SIG-M5 (cell line): Measurements from ENCODE around the gene STK16.
"Not testable (repeated sequence)": the region's sequence is repeated elsewhere in the genome, so short reads cannot be mapped to it uniquely, and the experiment has no call there.

ENCODE experiments used
- DNase-seq: peaks from one replicate; lab custom pipeline; 2025; lab: John Stamatoyannopoulos, UW

STK16 gene, protein sequence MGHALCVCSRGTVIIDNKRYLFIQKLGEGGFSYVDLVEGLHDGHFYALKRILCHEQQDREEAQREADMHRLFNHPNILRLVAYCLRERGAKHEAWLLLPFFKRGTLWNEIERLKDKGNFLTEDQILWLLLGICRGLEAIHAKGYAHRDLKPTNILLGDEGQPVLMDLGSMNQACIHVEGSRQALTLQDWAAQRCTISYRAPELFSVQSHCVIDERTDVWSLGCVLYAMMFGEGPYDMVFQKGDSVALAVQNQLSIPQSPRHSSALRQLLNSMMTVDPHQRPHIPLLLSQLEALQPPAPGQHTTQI

DNA sequence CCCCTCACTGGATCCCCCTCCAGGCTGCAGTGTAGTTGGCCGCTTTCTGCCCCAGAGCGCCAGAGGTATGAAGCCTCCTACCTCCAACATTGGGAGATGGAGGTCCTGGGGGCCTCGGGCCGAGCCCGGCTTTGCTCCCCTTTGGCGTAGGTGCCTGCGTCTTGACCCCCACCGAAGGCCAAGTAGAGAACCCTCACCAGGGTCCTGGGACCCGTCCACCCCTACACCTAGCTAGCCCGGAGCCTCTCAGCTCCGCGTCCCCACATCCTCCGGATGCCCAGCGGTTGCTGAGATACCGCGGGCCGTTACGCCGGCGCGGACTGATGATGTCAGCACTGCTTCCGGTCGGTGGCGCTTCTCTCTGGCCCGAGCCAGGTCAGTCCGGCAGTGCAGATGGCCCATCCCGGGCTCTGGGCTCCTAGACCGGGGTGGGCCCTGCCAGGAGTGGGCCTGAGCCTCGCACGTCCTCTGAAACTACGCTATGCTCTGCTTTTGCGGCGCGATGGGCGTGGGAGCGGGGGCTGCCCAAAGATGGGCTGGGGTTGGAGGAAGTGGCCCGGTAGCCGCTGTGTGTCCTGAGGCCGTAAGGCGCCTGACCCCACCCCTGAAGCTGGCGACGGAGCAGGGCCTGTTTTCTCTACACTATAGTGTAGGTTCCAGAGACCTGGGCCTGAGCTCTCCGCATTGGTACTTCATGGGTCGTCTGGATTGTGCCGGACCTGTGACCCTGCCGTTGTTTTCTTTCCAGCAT is at the start of gene STK16, which contains the start of gene GLB1L:
STK16 (plus strand) TSS at position 332 of the 751 bp plus-strand sequence. CDS start 521 bp downstream, outside the sequence.
GLB1L (minus strand) TSS at position 297 of the 751 bp plus-strand sequence. CDS start 1,871 bp downstream, outside the sequence.
- no peak for DNase-seq

DNA sequence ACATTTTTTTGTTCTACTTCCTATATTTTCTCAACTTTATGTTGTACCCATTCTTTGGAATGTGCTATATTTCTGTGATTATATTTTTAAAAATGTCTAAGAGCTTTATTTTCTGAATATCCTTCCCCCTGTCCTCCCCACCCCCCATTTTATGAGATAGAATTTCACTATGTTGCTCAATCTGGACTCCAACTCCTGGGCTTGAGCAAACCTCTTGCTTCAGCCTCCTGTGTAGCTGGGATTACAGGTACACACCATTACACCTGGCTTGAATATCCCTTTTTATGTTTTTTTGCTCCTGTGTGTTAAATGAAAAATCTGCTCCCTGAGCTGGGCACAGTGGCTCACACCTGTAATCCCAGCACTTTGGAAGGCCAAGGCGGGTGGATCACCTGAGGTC is 47.9 kb upstream of the STK16 start:
- no peak for DNase-seq

DNA sequence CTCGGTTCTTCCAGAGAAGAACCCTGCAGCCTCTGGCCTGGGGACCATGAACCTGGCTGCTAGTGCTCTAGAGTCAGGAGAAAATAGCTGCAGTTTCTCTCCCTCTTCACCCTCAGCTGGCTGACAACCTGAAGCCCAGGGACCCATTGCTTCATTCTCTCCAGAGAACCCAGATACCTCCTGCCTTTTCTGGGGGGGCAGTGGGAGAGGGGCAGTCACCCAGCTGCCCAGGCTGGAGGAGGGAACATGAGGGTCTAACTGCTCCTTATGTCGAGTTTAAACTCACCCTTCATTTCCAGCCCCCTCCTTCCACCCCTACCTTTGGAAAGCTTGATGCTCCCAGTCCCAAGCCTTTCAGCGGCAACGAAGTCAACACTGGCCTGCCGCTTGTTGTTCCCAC is 46.3 kb upstream of the STK16 start:
- DNase-seq = no peak

DNA sequence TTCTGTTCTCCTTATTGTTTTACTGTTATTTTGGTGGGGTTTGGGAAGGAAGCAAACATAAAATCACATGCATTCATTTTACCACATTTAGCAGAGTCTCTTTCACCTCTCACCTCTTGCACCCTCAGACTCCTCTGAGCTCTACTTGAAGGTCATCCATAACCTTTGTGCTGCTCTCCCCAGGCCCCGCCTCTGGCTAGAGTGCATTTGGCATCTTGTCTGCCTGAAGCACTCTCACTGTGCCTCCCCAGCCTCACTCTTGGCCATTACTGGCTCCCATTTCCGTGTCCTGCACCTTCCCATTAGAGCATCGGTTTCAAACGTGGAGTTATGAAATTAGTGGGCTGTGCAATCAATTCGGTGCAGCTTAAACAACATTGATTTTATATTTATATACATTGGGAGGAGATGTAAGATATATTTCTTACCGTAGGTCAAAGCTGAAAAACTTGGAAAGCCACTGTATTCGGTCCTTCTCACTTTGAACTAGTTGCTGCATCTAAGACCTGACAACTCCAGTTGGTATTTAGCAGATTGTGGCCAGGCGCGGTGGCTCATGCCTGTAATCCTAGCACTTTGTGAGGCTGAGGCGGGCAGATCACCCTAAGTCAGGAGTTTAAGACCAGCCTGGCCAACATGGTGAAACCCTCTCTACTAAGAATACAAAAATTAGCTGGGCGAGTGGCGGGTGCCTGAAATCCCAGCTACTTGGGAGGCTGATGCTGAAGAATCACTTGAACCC is 45.6 kb upstream of the STK16 start:
- DNase-seq = no peak

DNA sequence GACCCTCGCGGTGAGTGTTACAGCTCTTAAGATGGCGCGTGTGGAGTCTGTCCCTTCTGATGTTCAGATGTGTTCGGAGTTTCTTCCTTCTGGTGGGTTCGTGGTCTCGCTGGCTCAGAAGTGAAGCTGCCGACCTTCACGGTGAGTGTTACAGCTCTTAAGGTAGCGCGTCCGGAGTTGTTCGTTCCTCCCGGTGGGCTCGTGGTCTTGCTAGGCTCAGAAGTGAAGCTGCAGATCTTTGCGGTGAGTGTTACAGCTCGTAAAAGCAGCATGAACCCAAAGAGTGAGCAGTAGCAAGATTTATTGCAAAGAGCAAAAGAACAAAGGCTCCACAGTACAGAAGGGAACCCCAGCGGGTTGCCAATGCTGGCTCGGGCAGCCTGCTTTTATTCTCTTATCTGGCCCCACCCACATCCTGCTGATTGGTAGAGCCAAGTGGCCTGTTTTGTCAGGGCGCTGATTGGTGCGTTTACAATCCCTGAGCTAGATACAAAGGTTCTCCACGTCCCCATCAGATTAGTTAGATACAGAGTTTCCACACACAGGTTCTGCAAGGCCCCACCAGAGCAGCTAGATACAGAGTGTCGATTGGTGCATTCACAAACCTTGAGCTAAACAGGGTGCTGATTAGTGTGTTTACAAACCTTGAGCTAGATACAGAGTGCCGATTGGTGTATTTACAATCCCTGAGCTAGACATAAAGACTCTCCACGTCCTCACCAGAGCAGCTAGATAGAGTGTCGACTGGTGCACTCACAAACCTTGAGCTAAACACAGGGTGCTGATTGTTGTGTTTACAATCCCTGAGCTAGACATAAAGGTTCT is 44.6 kb upstream of the STK16 start:
- not testable (repeated sequence) for DNase-seq

DNA sequence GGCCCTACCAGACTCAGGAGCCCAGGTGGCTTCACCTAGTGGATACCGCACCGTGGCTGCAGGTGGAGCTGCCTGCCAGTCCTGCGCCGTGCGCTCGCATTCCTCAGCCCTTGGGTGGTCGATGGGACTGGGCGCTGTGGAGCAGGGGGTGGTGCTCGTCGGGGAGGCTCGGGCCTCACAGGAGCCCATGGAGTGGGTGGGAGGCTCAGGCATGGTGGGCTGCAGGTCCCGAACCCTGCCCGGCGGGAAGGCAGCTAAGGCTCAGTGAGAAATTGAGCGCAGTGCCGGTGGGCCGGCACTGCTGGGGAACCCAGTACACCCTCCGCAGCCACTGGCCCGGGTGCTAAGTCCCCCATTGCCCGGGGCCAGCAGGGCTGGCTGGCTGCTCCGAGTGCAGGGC is 43.9 kb upstream of the STK16 start:
- DNase-seq = not testable (repeated sequence)

DNA sequence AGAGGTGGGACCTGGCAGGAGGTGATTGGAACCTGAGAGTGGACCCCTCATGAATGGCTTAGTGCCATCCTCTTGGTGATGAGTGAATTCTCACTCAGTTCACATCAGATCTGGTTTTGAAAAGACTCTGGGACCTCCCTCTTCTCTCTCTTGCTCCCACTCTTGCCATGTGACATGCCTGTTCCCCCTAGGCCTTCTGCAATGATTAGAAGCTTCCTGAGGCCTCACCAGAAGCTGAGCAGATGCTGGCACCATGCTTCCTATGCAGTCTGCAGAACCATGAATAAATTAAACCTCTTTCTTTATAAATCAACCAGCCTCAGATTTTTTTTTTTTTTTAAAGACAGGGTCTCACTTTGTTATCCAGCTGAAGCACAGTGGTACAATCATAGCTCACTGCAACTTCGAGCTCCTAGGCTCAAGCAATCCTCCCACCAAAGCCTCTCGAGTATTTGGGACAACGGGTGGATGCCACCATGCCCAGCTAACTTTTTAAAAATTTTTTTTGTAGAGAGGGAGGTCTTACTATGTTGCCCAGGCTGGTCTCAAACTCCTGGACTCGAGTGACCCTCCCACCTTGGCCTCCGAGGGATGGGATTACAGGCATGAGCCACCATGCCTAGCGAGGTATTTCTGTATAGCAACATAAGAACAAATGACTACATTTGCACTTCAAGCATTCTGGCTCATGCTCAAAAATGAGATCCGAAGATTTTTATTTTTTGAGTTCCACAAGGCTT is 40.7 kb upstream of the STK16 start:
- no peak for DNase-seq

DNA sequence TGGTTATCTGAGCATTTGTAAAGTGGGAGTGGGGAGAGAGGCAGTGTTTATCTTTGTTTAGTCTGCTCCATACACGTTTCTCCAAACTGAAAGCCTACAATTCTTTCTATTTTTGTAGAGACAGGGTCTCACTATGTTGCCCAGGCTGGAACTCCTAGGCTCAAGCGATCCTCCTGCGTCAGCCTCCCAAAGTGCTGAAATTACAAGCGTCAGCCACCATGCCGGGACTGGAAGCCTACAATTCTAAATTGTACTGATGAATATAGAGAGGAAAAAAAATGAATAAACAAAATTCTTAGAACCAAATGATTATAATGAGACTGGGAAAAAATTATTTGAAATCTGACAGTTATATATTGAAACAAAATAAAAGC is 40.1 kb upstream of the STK16 start:
- DNase-seq = no peak

DNA sequence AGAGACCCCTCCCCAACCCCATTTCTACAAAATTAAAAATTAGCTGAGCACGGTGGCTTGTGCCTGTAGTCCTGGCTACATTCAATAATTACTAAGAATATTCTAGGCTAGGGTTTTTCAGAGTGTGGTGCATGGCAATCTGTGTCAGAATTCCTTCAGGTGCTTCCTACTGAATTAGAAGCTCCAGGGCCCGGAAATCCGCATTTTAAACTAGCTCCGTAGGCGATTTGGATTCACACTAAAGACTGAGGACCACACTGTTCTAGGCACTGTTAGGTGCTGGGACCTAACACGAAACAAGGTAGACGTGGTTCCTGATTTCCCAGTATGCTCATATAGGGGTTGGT is 39.3 kb upstream of the STK16 start:
- DNase-seq = no peak

DNA sequence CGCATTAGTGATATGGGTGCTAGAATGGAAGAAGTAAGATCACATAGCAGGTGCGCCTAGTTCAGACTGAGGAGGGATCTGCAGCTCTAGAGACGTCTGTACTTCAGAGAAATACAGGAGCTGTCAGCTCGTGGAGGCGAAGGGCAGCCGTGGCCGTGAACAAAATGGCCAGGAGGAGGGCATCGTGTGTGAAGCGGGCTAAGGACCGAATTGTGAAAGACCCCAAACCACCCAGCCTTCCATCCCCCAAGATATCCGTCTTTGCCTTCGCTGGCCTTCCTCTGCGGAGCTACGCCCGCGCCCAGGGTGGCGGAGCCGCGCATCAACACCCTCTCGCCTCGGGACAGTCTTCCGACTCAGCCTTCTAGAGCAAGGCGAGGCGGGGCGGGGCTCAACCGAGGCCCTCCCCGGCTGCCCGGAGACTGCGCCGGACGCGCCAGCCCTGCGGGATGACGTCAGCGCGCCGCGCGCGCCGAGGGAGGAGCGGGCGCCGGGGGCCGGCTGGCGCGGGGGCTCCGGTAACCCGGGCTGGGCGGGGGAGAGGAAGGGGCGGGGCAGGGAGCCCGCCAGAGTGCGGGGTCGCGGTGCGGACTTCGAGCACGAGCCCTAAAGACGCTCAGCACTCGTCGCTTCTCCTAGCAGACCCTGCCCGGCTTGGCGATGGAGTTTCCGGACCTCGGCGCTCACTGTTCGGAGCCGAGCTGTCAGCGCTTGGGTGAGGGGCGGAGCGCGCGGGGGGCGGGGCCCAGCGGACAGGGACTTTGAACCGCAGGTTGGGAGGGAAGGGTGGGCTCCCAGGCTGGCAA is 38.7 kb upstream of the STK16 start, which contains the start of gene ZFAND2B:
ZFAND2B (plus strand) TSS at position 455 of the 806 bp plus-strand sequence; CDS start at position 661, 206 bp downstream.
- peak; percentile 54 for DNase-seq

DNA sequence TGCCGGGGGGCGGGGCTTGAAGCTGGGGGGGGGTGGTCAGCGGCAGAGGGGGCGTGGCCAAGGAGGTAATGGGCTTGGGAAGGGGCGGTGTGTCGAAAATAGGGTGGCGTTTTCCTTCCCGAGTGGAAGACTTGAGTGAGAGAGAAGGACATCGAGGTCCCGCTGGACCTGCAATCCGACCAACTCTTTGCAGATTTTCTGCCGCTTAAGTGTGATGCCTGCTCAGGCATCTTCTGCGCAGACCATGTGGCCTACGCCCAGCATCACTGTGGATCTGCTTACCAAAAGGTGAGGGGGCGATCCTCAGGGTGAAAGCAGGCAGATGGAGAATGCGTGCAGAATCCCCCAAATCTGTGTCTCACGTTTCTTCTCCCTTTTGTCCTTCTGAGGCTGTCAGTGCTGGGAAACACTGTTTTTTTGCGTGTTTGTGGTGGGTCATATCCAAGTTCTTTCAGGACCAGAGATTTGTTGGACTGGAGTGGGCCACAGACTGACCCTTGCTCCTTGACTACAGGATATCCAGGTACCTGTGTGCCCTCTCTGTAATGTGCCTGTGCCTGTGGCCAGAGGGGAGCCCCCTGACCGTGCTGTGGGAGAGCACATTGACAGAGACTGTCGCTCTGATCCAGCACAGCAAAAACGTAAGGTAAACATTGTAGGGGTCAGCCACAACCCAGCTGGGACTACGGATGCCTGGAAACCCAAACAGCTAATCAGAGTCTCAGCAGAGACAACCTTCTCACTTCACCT is 38.0 kb upstream of the STK16 start:
- DNase-seq = no peak

DNA sequence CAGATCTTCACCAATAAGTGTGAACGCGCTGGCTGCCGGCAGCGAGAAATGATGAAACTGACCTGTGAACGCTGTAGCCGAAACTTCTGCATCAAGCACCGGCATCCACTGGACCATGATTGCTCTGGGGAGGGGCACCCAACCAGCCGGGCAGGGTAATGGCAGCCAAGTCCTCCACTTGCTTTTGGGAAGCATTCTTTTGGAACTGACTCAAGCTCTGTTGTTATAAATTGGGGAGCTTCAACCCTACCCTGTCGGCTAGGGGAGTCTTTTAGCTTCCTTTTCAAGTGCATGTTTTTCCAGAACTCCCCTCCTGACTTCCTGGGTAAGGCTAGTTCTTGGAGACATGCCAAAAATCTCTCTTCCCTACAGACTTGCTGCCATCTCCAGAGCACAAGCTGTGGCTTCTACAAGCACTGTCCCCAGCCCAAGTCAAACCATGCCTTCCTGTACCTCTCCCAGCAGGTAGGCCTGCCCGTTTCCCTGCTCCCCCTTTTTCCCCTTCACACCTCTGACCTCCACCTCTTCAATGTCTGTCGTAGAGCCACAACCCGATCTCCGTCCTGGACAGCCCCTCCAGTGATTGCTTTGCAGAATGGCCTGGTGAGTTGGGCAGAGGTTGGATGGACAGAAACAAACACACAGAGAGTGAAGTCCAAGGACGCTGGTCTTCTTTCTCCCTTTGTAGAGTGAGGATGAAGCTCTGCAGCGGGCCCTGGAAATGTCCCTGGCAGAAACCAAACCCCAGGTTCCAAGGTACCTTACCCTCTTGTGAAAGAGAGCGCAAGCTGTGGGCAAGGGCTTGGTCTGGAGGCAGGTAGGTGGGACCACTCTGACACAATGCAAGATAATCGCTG is 37.2 kb upstream of the STK16 start:
- DNase-seq = no peak

DNA sequence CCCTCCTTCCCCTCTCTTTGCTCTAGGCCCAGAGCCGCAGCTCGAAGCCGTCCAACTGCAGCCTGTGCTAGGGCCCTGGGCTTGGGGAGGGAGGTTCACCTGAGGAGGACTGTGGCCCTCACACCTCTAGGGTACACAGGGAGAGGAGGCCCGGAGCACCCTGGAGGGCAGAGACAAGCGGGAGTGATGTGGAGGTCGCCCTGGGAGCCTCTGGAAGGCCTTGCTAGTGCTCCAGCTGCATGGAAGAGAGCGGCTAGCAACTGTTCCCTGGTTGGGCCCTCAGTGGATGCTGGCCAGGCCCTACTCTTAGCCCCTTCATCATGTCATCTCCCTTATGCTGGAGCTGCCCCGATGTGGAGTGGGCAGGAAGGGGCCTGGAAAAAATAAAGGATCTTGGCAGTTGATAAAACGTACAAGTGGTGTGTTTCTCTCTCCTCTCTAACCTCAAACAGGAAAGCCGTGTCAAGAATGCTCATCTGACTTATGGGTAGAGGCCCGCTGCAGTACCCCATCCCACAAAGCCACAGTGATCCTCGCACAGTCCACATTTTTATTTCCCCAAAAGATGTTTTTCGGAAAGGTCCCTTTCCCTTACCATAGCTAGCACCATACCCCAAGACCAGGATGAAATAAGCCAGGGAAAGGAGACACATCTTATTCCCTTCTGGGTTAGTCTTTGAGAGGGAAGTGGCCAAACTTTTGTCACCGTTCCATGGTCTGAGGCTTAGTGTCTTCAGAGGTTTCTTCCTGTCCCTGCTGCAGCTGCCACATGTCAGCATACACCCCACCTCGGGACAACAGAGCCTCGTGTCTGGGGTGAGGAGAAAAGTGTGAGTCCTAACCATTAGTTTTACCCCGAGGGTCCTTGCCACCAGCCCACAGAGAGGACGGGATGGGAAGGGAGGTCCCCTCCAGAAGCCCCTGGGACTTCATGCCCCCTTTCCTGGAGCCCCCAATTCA is 35.8 kb upstream of the STK16 start:
- DNase-seq = no peak

DNA sequence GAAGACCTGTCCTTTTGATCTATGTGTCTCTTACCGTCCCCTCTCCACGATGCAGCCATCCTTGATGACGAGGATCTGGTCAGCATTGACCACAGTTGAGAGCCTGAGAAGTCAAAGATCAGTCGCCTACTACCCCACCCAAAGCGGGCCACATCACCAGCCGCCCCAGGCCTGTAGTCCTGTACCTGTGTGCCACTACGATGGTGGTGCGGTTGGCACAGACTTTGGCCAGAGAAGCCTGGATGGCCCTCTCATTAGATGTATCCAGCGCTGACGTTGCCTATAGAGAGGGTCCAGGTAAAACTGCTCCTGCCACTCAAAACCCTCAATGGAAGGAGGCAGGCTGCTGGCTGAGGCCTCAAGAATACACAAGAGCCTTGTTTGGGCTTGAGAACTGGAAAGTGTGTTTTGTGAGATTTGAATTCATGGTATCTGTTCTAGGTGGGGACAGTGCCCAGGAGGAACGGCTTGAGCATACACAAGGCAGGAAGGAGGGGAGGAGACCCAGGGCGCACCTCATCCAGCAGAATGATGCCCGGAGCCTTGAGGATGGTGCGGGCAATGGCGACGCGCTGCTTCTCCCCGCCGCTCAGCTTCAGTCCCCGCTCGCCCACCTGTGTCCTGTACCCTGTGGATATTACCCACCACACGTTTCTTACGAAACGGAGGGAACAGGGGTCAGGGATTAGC is 34.9 kb upstream of the STK16 start:
- no peak for DNase-seq

DNA sequence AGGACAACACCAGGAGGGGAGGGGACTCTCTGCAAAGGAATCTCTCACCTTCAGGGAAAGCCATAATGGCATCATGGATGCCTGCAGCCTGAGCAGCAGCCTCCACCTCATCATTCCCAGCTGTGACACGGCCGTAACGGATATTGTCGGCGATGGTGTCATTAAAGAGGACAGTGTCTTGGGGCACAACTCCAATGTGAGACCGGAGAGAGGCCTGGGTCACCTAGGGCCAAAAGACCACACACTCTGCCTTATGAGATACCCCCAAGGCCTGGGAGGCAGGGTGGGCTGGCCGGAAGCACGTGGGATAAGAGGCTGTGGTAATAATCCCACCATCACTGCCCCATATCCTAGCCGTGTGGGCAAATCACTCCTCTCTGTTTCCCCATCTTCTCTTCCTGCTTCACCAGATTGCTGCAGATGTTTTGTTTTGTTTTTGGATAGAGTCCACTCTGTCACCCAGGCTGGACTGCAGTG is 34.4 kb upstream of the STK16 start:
- no peak for DNase-seq

DNA sequence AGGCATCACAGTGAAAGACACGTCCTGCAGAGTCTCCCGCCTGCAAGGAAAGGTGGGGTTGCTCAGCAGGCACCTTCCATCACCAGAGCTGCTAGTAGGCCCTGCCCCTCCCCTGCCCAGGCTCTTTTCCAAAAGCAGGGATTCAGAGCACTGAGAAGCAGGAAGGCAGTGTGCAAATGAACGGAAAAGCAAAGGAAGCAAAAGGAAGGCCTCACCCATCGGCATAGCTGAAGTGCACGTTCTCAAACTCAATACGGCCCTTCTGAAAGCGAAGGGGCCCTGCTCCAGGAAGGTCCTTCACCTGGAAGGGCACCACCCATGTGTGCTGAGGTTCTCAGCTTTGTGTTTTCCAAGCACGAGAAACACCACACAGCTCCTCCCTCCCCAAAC is 32.3 kb upstream of the STK16 start:
- DNase-seq = no peak
